H9 (cell line): Measurements from ENCODE around the gene GPR35. TPM values are rescaled to one million over a fixed set of nuclear protein-coding genes. Genes with fewer than 3 reads are reported as not detected.
"Not testable (repeated sequence)": the region's sequence is repeated elsewhere in the genome, so short reads cannot be mapped to it uniquely, and the experiment has no call there.

ENCODE experiments used
- DNase-seq: peaks from one replicate; pipeline ENCODE4 v3.0.0-alpha.2; 2017
- H2AFZ ChIP-seq: one replicate; pipeline ENCODE4 v1.6.1; 2013; ENCODE audit warnings: mild to moderate bottlenecking, low read length, control low read depth, moderate library complexity
- H2AK5ac ChIP-seq: 2 replicates; pipeline ENCODE4 v1.6.1; 2013; ENCODE audit warnings: low read length, control low read depth, mixed read lengths; ENCODE audit not compliant: insufficient read length
- H2BK120ac ChIP-seq: one replicate; pipeline ENCODE4 v1.6.1; 2013; ENCODE audit warnings: low read depth, mild to moderate bottlenecking, low read length, control low read depth, inconsistent platforms; ENCODE audit not compliant: poor library complexity, severe bottlenecking
- H2BK12ac ChIP-seq: 2 replicates; pipeline ENCODE4 v1.6.1; 2013; ENCODE audit warnings: low read length, control low read depth, mixed read lengths, low read depth; ENCODE audit not compliant: insufficient read length
- H2BK15ac ChIP-seq: 2 replicates; pipeline ENCODE4 v1.6.1; 2013; ENCODE audit warnings: low read depth, low read length, control low read depth
- H2BK20ac ChIP-seq: one replicate; pipeline ENCODE4 v1.6.1; 2013; ENCODE audit warnings: low read depth, mild to moderate bottlenecking, low read length, control low read depth, inconsistent platforms; ENCODE audit not compliant: poor library complexity, severe bottlenecking
- H2BK5ac ChIP-seq: 2 replicates; pipeline ENCODE4 v1.6.1; 2013; ENCODE audit warnings: low read length, control low read depth, mixed read lengths; ENCODE audit not compliant: insufficient read length
- H3K14ac ChIP-seq: 2 replicates; pipeline ENCODE4 v1.6.1; 2013; ENCODE audit warnings: low read length, control low read depth; ENCODE audit not compliant: insufficient read depth
- H3K18ac ChIP-seq: 2 replicates; pipeline ENCODE4 v1.6.1; 2013; ENCODE audit warnings: low read depth, mild to moderate bottlenecking, mixed read lengths, low read length, control low read depth; ENCODE audit not compliant: insufficient read length
- H3K23ac ChIP-seq: 2 replicates; pipeline ENCODE4 v1.6.1; 2013; ENCODE audit warnings: low read length, control low read depth, mixed read lengths, low read depth; ENCODE audit not compliant: insufficient read length
- H3K23me2 ChIP-seq: 2 replicates; pipeline ENCODE4 v1.6.1; 2013; ENCODE audit warnings: low read depth, mild to moderate bottlenecking, mixed read lengths, low read length, control low read depth; ENCODE audit not compliant: insufficient read length, poor library complexity, severe bottlenecking
- H3K27ac ChIP-seq: 2 replicates; pipeline ENCODE4 v1.5.1; 2013; ENCODE audit warnings: low read length, control low read depth, mixed read lengths, low read depth; ENCODE audit not compliant: insufficient read length
- H3K27me3 ChIP-seq: 2 replicates; pipeline ENCODE4 v1.6.1; 2013; ENCODE audit warnings: low read length, control low read depth, inconsistent platforms; ENCODE audit not compliant: insufficient read depth
- H3K4ac ChIP-seq: 2 replicates; pipeline ENCODE4 v1.6.1; 2013; ENCODE audit warnings: low read depth, mild to moderate bottlenecking, control low read depth, inconsistent platforms, low read length, moderate library complexity
- H3K4me1 ChIP-seq: 2 replicates; pipeline ENCODE4 v1.6.1; 2013; ENCODE audit warnings: low read length, control low read depth, inconsistent platforms; ENCODE audit not compliant: insufficient read depth
- H3K4me2 ChIP-seq: 2 replicates; pipeline ENCODE4 v1.6.1; 2013; ENCODE audit warnings: low read length, control low read depth, mixed read lengths; ENCODE audit not compliant: insufficient read length, insufficient read depth
- H3K56ac ChIP-seq: 2 replicates; pipeline ENCODE4 v1.6.1; 2013; ENCODE audit warnings: low read depth, mild to moderate bottlenecking, mixed read lengths, low read length, control low read depth; ENCODE audit not compliant: insufficient read length
- H3K79me1 ChIP-seq: 2 replicates; pipeline ENCODE4 v1.6.1; 2013; ENCODE audit warnings: low read depth, mild to moderate bottlenecking, moderate library complexity, low read length, control low read depth, inconsistent platforms; ENCODE audit not compliant: insufficient read depth, poor library complexity, severe bottlenecking
- H3K79me2 ChIP-seq: 2 replicates; pipeline ENCODE4 v1.6.1; 2013; ENCODE audit warnings: low read length, control low read depth, inconsistent platforms; ENCODE audit not compliant: insufficient read depth
- H3K9ac ChIP-seq: 2 replicates; pipeline ENCODE4 v1.6.1; 2013; ENCODE audit warnings: low read length, control low read depth, mixed read lengths; ENCODE audit not compliant: insufficient read length; ENCODE audit errors: extremely low read depth
- H3K9me3 ChIP-seq: one replicate; pipeline ENCODE4 v1.6.1; 2013; ENCODE audit warnings: low read depth, low read length, inconsistent platforms; ENCODE audit not compliant: control insufficient read depth
- H3T11ph ChIP-seq: one replicate; pipeline ENCODE4 v1.6.1; 2013; ENCODE audit warnings: mild to moderate bottlenecking, low read length, control low read depth, inconsistent platforms
- H4K20me1 ChIP-seq: one replicate; pipeline ENCODE4 v1.6.1; 2013; ENCODE audit not compliant: control insufficient read depth, insufficient read length, insufficient read depth
- H4K5ac ChIP-seq: 2 replicates; pipeline ENCODE4 v1.6.1; 2013; ENCODE audit warnings: low read depth, mild to moderate bottlenecking, mixed read lengths, low read length, control low read depth; ENCODE audit not compliant: insufficient read length
- H4K8ac ChIP-seq: replicated peaks from 2 replicates; pipeline ENCODE4 v1.6.1; 2013; ENCODE audit warnings: low read length, control low read depth, mixed read lengths, low read depth; ENCODE audit not compliant: insufficient read length
- H4K91ac ChIP-seq: 2 replicates; pipeline ENCODE4 v1.6.1; 2013; ENCODE audit warnings: low read depth, mild to moderate bottlenecking, moderate library complexity, mixed read lengths, low read length, control low read depth; ENCODE audit not compliant: insufficient read length
- H3K27ac Mint-ChIP-seq, 3 experiments: 2 replicates in 2 of 3; 3 replicates in 1 of 3; pipeline ENCODE4 v1.8.0; 2020 to 2021; ENCODE audit warnings: mixed read lengths in 3 of 3, mild to moderate bottlenecking in 1 of 3, moderate library complexity in 1 of 3
- H3K27me3 Mint-ChIP-seq: 2 replicates; pipeline ENCODE4 v1.8.0; 2021; ENCODE audit warnings: low read depth, mild to moderate bottlenecking, moderate library complexity, mixed read lengths
- H3K36me3 Mint-ChIP-seq, 3 experiments: 2 replicates in 2 of 3; 3 replicates in 1 of 3; pipeline ENCODE4 v1.8.0; 2020 to 2021; ENCODE audit warnings: low read depth in 3 of 3, mixed read lengths in 3 of 3; ENCODE audit not compliant: insufficient read depth in 1 of 3
- H3K4me1 Mint-ChIP-seq, 2 experiments: 2 replicates each; pipeline ENCODE4 v1.8.0; 2020; ENCODE audit warnings: mixed read lengths in 2 of 2
- H3K4me3 Mint-ChIP-seq, 2 experiments: 2 replicates in 1 of 2; 3 replicates in 1 of 2; pipeline ENCODE4 v1.8.0; 2020 to 2021; ENCODE audit warnings: mild to moderate bottlenecking in 2 of 2, mixed read lengths in 2 of 2, moderate library complexity in 1 of 2
- H3K9me3 Mint-ChIP-seq, 2 experiments: 2 replicates in 1 of 2; 3 replicates in 1 of 2; pipeline ENCODE4 v1.8.0; 2020; ENCODE audit warnings: mild to moderate bottlenecking in 2 of 2, mixed read lengths in 2 of 2, moderate library complexity in 1 of 2
- WGBS: extraction: QIAGEN DNeasy Blood & Tissue Kit; methylation state at CpG from one replicate; pipeline ENCODE4 v1.1.7; 2013; ENCODE audit warnings: missing lambda C conversion rate, low lambda C conversion rate, mixed read lengths; ENCODE audit not compliant: insufficient read length; ENCODE audit errors: extremely low coverage; 5-methylcytosine and 5-hydroxymethylcytosine counted together
- total RNA-seq: library from RNA; stranded (reverse); gene quantifications from 2 replicates; pipeline ENCODE4 v1.2.1, GENCODE V29; 2021
- TF ChIP-seq, protein P1 (sequence below): fragments of 200-600 bp; sonication (generic); conservative IDR thresholded peaks from 3 replicates; pipeline ENCODE4 v1.8.0; 2021; ENCODE audit warnings: antibody characterized with exemption, mild to moderate bottlenecking

Gene GPR35
- total RNA-seq, 1 experiment from 2014 or later, result 1.4 TPM

DNA sequence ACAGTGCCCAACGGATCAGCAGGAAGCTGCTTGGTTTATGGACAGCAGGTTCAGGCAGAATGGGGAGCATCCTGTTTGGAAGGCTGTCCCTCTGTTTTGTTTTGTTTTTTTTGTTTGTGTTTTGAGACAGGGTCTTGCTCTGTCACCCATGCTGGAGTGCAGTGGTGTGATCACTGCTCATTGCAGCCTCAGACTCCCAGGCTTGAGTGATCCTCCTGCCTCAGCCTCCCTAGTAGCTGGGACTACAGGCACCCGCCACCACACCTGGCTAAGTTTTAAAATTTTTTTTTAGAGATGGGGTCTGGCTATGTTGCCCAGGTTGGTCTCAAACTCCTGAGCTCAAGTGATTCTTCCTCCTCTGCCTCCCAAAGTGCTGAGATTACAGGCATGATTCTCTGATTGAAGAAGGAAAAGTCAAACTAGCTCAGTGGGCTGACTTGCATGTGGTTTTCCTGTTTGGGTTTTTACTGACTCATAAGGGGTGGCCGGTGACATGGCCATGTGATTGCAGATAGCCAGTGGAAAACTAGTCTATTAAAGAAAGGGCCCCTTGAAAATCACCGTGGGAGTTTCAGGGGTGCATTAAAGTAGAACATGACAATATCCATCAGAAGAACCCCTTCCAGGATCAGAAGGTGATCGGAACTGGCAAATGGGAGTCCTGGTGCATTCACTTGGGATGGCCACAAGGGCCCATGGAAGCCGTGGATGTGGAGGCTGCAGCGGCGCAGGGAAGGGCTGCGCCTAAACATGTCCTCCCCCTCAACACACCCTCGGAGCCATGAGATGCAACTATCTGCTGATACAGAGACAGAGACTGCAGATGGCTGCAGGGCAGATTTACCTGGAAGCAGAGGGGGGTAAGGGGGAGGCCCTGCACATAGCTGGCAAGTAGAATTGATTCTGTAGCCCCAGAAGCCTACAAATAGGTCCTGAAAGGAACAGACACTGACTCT, 30.9 kb downstream of the GPR35 start:
- no peak overlapping the region for H2BK12ac ChIP-seq
- peak; percentile 30 for DNase-seq
- H4K5ac ChIP-seq, result no peak overlapping the region
- H3K9me3 ChIP-seq, result no peaks in the 10 kb centered on the region
- H3K9ac ChIP-seq, result no peak overlapping the region
- WGBS, result no CpG with 5 or more reads among the region's 10 CpGs
- H2BK20ac ChIP-seq, result no peak overlapping the region
- H2BK15ac ChIP-seq, result no peak overlapping the region
- H4K20me1 ChIP-seq, result no peaks in the 10 kb centered on the region
- H3K27me3 ChIP-seq, result no peaks in the 10 kb centered on the region; the same call in 1 of the 2 replicates
- H4K8ac ChIP-seq, result no peak overlapping the region
- no peaks in the 10 kb centered on the region for H3K4me1 Mint-ChIP-seq
- no peak overlapping the region for H3K4me3 Mint-ChIP-seq
- H3K4me1 ChIP-seq, result no peaks in the 10 kb centered on the region
- H2BK5ac ChIP-seq, result no peak overlapping the region
- TF ChIP-seq, protein P1, sequence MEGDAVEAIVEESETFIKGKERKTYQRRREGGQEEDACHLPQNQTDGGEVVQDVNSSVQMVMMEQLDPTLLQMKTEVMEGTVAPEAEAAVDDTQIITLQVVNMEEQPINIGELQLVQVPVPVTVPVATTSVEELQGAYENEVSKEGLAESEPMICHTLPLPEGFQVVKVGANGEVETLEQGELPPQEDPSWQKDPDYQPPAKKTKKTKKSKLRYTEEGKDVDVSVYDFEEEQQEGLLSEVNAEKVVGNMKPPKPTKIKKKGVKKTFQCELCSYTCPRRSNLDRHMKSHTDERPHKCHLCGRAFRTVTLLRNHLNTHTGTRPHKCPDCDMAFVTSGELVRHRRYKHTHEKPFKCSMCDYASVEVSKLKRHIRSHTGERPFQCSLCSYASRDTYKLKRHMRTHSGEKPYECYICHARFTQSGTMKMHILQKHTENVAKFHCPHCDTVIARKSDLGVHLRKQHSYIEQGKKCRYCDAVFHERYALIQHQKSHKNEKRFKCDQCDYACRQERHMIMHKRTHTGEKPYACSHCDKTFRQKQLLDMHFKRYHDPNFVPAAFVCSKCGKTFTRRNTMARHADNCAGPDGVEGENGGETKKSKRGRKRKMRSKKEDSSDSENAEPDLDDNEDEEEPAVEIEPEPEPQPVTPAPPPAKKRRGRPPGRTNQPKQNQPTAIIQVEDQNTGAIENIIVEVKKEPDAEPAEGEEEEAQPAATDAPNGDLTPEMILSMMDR, result no peak; the same call in 2 of the 3 replicates
- no peak overlapping the region for H3K4ac ChIP-seq
- H3K4me2 ChIP-seq, result no peak overlapping the region
- no peak overlapping the region for H3K27ac ChIP-seq
- H3K56ac ChIP-seq, result no peak overlapping the region
- no peaks in the 10 kb centered on the region for H3K23me2 ChIP-seq
- peaks cover 0 to 7% of the 10 kb centered on the region in 2 experiments; a peak in 2 of 5 replicates for H3K9me3 Mint-ChIP-seq
- no peak overlapping the region for H3K18ac ChIP-seq
- H3T11ph ChIP-seq, result no peak overlapping the region
- H3K14ac ChIP-seq, result no peak overlapping the region
- no peaks in the 10 kb centered on the region for H3K36me3 Mint-ChIP-seq
- no peak overlapping the region for H3K23ac ChIP-seq
- no peaks in the 10 kb centered on the region for H3K79me1 ChIP-seq
- no peak overlapping the region for H2AFZ ChIP-seq
- H3K27me3 Mint-ChIP-seq, result peaks cover 76% of the 10 kb centered on the region
- H3K27ac Mint-ChIP-seq, result no peak overlapping the region
- H2BK120ac ChIP-seq, result no peak overlapping the region
- H2AK5ac ChIP-seq, result no peak overlapping the region
- no peaks in the 10 kb centered on the region for H3K79me2 ChIP-seq
- no peak overlapping the region for H4K91ac ChIP-seq

DNA sequence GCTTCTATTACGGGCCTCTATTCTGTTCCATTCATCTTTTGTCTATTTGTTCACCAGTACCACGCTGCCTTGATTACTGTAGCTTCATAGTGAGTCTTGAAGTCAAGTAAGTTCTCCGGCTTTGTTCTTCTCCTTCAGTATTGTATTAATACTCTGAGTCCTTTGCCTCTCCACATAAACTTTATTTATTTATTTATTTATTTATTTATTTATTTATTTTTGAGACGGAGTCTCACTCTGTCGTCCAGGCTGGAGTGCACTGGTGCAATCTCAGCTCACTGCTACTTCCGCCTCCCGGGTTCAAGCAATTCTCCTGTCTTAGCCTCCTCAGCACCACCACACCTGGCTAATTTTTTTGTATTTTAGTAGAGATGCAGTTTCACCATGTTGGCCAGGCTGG, 34.6 kb downstream of the GPR35 start:
- not testable (repeated sequence) for H4K91ac ChIP-seq, H3K27me3 ChIP-seq, H3K4me1 ChIP-seq, H3K27ac Mint-ChIP-seq, H3K23ac ChIP-seq, H2AK5ac ChIP-seq, DNase-seq, H3K56ac ChIP-seq, H3K36me3 Mint-ChIP-seq, H3K4me1 Mint-ChIP-seq, H2BK5ac ChIP-seq, H3T11ph ChIP-seq, H3K9me3 ChIP-seq, H3K4ac ChIP-seq, H4K8ac ChIP-seq, H2BK120ac ChIP-seq, H3K4me3 Mint-ChIP-seq, H3K79me2 ChIP-seq, H3K18ac ChIP-seq, H2BK12ac ChIP-seq, H3K79me1 ChIP-seq, H2BK15ac ChIP-seq, H4K20me1 ChIP-seq, H3K14ac ChIP-seq, H3K27ac ChIP-seq, H3K23me2 ChIP-seq, H3K9ac ChIP-seq, H2BK20ac ChIP-seq, H3K4me2 ChIP-seq, H2AFZ ChIP-seq, H4K5ac ChIP-seq
- Mint-ChIP-seq H3K27me3 (peaks cover 60% of the 10 kb centered on the region), H3K9me3 (peaks cover 5 to 12% of the 10 kb centered on the region in 2 experiments; a peak in 3 of 5 replicates)
- no CpG with 5 or more reads among the region's 7 CpGs for WGBS
